Lower leg skin (tissue), 4 donors: ENCODE results near the gene MYOZ1. TPM values are rescaled to one million over a fixed set of nuclear protein-coding genes. Genes with fewer than 3 reads are reported as not detected.
A peak's percentile ranks its signal among the peaks of the same experiment; 100 is the strongest.
"Not testable (repeated sequence)": the region's sequence is repeated elsewhere in the genome, so short reads cannot be mapped to it uniquely, and the experiment has no call there.

ENCODE experiments used
- DNase-seq, 2 donors: peaks; one replicate each; pipeline ENCODE4 v3.0.0-alpha.2; 2019; ENCODE audit warnings: low spot score in 2 of 2
- H3K4me3 ChIP-seq: fragments of 200-600 bp; sonication (generic); 2 replicates; pipeline ENCODE4 v1.5.1; 2017; ENCODE audit warnings: mild to moderate bottlenecking, low read depth; ENCODE audit not compliant: poor library complexity, severe bottlenecking
- POLR2A ChIP-seq, 2 donors: fragments of 450-650 bp; IDR thresholded peaks; one replicate each; pipeline ENCODE4 v1.6.1; 2016 to 2017; ENCODE audit warnings: antibody characterized with exemption in 2 of 2, mild to moderate bottlenecking in 1 of 2, moderate library complexity in 1 of 2
- WGBS, 2 donors: methylation state at CpG; one replicate each; pipeline ENCODE4 v1.1.5; 2018; 5-methylcytosine and 5-hydroxymethylcytosine counted together
- intact Hi-C: fragments of 100-400 bp; cut with DNase I; formaldehyde crosslinking; loops from one replicate; pipeline ENCODE4 v1.15.0; 2023; ENCODE audit warnings: low total_unique reads
- total RNA-seq, 4 donors: library from RNA; depleted of rRNA; stranded (reverse); fragments of >200 nt; gene quantifications; one replicate each; pipeline ENCODE4 v1.1.0, GENCODE V29; 2016
- TF ChIP-seq, protein P1 (sequence below), 3 donors: fragments of 450-650 bp; IDR thresholded peaks; one replicate each; pipeline ENCODE4 v1.5.1; 2016; ENCODE audit warnings: antibody characterized with exemption in 3 of 3, mild to moderate bottlenecking in 3 of 3, moderate library complexity in 2 of 3

MYOZ1 gene, protein sequence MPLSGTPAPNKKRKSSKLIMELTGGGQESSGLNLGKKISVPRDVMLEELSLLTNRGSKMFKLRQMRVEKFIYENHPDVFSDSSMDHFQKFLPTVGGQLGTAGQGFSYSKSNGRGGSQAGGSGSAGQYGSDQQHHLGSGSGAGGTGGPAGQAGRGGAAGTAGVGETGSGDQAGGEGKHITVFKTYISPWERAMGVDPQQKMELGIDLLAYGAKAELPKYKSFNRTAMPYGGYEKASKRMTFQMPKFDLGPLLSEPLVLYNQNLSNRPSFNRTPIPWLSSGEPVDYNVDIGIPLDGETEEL
- 1 to 10 TPM in 1 of 4 donors, under 1 TPM in 2, not detected in 1; 0.27 to 1.4 (median 0.78) TPM for total RNA-seq

DNA sequence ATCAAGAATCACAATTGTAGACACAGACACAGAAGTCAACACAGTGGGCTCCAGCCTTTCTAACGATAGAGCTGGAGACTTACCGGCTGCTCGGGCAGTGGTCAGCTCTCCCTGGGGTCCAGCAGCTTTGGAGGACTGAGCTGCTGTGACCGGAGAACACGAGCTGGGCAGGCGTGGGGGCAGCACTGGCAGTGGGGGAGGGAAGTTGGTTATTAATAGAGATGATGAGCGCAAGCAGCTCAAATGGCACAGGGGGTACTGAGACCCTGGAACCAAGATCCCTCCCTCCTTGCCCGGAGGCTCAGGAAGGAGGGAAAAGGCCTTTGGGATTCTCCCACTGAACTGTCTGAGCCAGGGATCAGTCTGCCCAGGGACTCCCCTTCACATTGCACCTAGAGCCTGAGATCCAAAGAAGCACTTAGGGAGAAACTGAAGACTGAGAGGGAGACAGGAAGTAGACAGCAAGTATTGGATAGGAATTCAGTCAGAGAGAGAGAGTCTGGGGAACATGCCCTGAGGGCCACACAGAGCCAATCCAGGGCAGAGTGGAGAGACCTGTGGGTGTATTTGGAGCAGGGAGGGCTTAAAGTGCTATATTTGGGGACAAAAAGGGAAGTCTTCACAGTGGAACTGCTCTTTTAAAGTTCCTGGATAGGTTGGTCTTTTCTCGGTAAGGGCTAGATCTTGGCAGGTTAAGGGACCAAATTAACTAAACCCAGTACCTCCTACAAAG is at the start of gene MYOZ1:
Gene MYOZ1 (minus strand): TSS at position 147 of the 733 bp plus-strand sequence. CDS start 1,457 bp downstream, outside the sequence.
- no peak for DNase-seq
- H3K4me3 ChIP-seq = no peak within 1 kb of the TSS
- TF ChIP-seq POLR2A (IDR thresholded peaks at IDR 0.05) = no peak
- TF ChIP-seq, protein P1, sequence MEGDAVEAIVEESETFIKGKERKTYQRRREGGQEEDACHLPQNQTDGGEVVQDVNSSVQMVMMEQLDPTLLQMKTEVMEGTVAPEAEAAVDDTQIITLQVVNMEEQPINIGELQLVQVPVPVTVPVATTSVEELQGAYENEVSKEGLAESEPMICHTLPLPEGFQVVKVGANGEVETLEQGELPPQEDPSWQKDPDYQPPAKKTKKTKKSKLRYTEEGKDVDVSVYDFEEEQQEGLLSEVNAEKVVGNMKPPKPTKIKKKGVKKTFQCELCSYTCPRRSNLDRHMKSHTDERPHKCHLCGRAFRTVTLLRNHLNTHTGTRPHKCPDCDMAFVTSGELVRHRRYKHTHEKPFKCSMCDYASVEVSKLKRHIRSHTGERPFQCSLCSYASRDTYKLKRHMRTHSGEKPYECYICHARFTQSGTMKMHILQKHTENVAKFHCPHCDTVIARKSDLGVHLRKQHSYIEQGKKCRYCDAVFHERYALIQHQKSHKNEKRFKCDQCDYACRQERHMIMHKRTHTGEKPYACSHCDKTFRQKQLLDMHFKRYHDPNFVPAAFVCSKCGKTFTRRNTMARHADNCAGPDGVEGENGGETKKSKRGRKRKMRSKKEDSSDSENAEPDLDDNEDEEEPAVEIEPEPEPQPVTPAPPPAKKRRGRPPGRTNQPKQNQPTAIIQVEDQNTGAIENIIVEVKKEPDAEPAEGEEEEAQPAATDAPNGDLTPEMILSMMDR (IDR thresholded peaks at IDR 0.05) = no peak
- intact Hi-C loops = loop anchor here (5.0 kb wide), 1 partner anchor 114 kb away; no protein-coding TSS in a partner anchor
- 72 to 78% methylated on average over 9 of the region's 9 CpGs for WGBS, 2 donors

DNA sequence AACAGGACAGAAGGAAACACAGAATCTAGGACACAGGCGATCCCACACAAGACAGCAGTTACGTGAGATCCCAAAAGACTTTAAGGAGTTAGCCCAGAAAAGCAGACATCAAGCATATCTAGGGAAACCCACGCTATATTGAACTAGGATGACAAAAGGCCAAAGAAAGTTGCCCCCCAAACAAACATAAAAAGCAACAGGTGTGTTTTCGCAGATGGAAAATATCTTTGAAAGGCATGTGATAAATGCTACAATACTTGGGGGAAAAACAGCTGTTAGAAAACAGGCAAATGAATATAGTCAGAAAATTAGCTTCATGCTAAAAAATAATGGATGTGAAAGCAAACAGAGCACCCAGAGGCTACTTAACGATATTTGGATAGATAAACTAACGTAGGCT is 49.5 kb upstream of the MYOZ1 start:
- intact Hi-C loops, H3K4me3 ChIP-seq, DNase-seq: not testable (repeated sequence)
- 95 to 97% methylated on average over 6 of the region's 6 CpGs for WGBS, 2 donors

DNA sequence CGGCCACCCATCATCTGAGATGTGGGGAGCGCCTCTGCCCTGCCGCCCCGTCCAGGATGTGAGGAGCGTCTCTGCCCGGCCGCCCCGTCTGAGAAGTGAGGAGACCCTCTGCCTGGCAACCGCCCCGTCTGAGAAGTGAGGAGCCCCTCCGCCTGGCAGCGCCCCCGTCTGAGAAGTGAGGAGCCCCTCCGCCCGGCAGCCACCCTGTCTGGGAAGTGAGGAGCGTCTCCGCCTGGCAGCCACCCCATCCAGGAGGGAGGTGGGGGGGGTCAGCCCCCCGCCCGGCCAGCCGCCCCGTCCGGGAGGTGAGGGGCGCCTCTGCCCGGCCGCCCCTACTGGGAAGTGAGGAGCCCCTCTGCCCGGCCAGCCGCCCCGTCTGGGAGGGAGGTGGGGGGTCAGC is 48.3 kb upstream of the MYOZ1 start:
- intact Hi-C loops, DNase-seq, H3K4me3 ChIP-seq: not testable (repeated sequence)
- 94% methylated on average over 9 of the region's 28 CpGs; no CpG with 5 or more reads in 1 of the 2 donors for WGBS, 2 donors

DNA sequence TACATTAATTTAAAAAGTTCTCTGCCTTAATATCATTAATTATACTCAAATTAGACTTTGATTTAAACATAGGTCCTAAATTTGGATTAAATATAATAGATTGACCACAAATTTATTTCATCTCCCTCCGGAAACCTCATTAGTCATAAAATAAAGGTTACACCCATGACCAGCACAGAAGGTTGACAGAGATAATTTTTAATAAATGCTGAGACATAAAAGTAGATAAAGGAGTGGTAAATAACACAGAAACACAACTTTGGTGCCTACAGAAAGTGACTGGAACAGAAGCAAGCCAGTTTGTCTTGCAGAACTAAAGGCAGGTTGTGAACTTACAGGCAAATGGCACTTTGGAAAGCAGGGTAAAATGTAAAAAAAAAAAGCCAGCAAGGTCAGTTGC is 46.4 kb upstream of the MYOZ1 start:
- 70 to 80% methylated on average over 1 of the region's 1 CpG for WGBS, 2 donors
- H3K4me3 ChIP-seq, intact Hi-C loops, DNase-seq: not testable (repeated sequence)

DNA sequence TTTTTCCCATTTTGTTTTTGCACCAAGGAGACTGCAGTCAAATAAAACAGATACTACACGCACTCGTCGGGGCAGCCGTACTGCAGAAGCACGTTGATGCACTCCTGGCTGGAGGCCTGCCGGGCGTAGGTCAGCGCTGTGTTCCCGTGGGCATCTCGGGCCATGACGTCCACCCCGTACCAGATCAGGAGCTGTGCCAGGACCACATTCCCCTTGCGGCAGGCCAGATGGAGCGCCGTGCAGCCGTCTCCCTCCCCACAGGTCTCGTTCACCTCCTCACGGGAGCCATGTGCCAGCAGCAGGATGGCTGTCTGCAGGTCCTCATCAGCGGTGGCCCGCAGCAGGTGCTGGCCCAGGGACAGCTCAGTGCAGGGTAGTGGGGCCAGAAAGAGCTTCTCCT is 33.3 kb upstream of the MYOZ1 start:
- H3K4me3 ChIP-seq, DNase-seq, intact Hi-C loops: not testable (repeated sequence)
- no CpG with 5 or more reads among the region's 20 CpGs for WGBS, 2 donors

DNA sequence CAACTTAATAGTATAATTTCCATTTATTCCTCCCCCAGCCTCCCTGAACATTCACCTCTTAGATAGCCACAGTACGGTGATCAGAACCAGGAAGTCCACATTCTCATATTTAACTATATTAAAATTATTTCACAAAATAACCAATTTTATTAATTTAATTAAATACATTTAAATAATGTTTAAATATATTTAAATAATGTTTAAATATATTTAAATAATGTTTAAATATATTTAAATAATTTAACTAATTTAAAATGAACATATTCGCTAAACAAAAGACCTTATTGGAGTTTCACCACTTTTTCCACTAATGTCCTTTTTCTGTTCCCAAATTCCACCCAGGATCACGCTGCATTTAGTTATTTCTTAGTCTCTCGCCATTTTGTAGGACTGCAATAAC is 27.1 kb upstream of the MYOZ1 start:
- intact Hi-C loops, H3K4me3 ChIP-seq, DNase-seq: not testable (repeated sequence)
- WGBS, 2 donors = 72 to 93% methylated on average over 4 of the region's 4 CpGs

DNA sequence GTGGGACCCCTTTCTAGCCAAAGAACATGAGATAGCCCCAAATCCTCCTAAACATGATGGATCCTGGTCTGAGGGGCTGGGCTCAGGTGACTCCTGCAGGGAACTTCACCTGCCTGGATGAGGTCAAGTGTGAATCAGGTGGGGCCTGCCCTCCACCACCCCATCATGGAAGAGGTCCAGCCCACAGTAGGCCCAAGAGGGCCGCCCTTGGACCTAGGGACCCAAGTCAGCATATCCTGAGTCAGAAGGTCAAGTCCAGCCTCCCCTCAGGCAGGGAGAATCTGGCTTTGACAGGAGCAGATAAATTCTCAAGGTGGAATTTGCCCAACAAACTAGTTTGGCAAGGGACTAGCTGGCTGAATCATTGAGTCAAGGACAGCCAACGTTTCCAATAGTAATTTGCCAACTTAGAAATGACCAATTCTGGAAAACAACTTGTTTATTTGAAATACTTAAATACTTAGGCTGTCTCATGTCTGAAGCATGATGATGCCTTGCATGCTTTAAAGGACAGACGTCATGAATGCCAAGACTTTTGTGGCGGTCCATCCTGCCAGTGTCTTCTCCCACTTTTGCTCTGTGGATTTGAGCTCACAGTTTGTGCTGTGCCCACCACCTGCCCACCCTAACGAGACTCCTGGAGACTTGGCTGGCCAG is 25.0 kb upstream of the MYOZ1 start:
- intact Hi-C loops = not testable (repeated sequence)
- WGBS, 2 donors = 46 to 48% methylated on average over 4 of the region's 5 CpGs

DNA sequence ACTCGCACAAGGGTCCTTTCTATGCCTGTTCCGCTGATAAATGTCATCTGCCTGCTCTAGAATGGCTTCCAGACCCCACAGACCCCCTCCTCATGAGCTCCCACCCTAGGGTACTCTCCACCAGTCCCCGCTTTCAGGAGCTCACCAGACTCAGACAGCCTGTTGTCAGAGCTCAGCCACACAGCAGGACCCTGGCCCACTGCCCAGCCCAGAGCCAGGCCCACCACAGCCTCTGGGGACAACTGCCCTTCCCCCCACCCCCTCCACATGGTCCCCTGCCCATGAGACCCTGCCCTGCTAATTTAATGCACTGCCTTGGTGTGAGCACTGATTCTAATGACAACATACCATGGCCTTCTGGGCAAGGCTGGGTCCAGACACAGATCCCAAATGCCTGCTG is 24.3 kb upstream of the MYOZ1 start:
- H3K4me3 ChIP-seq, intact Hi-C loops: not testable (repeated sequence)
- peak in 1 of 2 donors; percentile 37 for DNase-seq
- WGBS, 2 donors = 88 to 100% methylated on average over 3 of the region's 3 CpGs

More for the DNA sequence above, 25.0 kb upstream of the MYOZ1 start:
- not testable (repeated sequence) for H3K4me3 ChIP-seq
- peak in 1 of 2 donors; percentile 70 for DNase-seq

DNA sequence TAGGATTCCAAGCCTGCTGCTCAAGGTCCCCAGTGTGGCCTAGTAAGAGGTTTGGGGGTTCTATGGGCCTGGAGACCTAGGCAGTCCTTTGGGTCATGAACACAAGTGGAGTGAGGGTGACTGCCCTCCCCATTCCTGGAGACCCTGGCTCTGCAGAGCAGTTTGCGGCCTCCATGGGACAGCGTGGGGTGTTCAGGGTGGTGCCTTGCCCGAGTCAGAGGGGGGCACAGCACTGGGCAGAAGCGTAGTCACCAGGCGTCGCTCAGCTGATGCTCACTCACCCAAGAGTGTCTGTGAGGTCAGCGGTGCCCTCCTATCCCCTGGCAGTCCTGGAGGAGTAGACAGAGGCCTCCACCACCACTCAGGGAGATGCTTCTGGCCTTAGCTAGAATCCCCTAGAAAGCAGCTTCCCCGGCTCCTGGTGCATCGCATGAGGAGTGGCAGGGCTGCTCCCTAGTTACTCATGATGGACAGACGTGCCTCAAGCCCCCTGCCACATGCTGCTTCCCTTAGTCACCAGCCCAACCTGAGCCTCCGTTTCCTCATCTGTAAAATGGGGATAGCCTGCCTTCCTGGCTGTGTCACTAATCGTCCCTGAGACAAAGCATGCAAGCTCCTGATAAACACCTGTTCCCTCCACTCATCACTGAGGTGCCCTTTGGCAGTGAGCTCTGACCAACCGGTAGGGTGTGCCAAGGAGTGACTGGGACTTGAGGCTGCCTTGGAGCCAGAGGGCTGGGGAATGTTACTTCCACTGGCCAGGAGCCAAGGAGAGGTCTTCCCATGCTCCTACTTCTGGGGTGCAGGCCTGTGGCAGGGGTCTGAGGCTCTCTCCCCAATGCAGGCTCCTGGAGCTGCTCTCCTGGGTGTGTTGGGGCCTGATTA is 23.1 kb upstream of the MYOZ1 start:
- DNase-seq = peak in 1 of 2 donors; percentile 74
- 80 to 86% methylated on average over 10 to 13 of the region's 13 CpGs for WGBS, 2 donors
- intact Hi-C loops, H3K4me3 ChIP-seq: not testable (repeated sequence)

DNA sequence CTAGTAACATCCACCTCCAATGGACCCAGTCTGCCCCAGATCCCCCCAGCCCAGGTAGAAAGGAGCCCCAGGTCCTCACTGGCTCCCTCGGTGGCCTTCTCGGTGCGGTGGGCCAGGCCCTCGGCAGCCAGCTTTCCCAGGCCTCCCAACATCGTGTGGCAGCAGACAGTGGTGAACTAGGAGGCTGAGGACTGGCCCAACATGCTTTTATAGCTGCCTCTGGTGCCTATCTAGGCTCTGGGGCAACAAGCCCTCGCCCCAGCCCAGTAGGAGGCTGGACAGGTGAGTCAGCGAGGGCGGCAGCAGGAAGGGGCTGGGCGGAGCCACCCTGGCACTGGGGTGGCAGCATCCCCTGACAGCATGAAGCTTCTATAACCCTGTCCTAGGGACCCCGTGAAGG is 22.3 kb upstream of the MYOZ1 start:
- intact Hi-C loops, H3K4me3 ChIP-seq: not testable (repeated sequence)
- 80 to 85% methylated on average over 10 of the region's 10 CpGs for WGBS, 2 donors
- peak in 1 of 2 donors; percentile 34 for DNase-seq

DNA sequence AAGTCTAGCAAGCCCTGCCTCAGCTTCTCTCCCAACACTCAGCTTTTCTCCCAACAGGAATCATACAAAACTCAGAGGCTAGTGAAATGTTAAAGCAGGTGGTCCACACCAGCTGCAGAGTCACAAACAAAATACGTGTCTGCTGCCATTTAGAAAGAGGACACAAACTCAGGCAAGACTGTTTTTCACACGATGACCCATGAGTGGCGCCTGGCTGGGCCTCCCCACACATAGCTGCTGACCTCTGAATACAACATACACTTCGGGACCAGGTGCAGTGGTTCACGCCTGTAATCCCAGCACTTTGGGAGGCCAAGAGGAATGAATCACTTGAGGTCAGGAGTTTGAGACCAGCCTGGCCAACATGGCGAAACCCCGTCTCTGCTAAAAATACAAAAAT is 21.4 kb upstream of the MYOZ1 start:
- H3K4me3 ChIP-seq, intact Hi-C loops: not testable (repeated sequence)
- DNase-seq = peak in 1 of 2 donors; percentile 46
- 79 to 88% methylated on average over 7 of the region's 7 CpGs for WGBS, 2 donors
